HG02981 (cell line): ENCODE measurements around the gene NMRK2.

ENCODE experiments used
- ATAC-seq: cut with Tn5 transposase; IDR thresholded peaks from one replicate; pipeline ENCODE4 v1.9.1; 2021; ENCODE audit warnings: mild to moderate bottlenecking, moderate library complexity; ENCODE audit not compliant: unreplicated experiment

The NMRK2 gene

DNA sequence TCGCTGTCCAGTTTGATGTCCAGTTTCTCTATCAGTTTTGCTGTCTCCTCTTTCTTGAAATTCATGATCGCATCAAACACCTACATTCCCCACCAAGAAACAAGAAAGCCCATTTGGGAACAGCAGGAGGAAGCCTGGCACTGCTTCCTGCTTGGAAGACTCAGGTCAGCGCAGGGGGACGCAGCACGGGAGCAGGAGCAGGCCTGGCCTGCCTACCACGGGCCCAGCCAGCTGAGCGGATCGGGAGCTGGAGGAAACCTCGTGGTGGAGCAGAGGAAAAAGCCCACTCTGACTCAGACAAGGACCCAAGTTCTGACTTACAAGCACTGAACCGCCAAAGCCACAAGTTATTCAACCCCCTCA, 48.5 kb downstream of the NMRK2 start:
- ATAC-seq: no peak

DNA sequence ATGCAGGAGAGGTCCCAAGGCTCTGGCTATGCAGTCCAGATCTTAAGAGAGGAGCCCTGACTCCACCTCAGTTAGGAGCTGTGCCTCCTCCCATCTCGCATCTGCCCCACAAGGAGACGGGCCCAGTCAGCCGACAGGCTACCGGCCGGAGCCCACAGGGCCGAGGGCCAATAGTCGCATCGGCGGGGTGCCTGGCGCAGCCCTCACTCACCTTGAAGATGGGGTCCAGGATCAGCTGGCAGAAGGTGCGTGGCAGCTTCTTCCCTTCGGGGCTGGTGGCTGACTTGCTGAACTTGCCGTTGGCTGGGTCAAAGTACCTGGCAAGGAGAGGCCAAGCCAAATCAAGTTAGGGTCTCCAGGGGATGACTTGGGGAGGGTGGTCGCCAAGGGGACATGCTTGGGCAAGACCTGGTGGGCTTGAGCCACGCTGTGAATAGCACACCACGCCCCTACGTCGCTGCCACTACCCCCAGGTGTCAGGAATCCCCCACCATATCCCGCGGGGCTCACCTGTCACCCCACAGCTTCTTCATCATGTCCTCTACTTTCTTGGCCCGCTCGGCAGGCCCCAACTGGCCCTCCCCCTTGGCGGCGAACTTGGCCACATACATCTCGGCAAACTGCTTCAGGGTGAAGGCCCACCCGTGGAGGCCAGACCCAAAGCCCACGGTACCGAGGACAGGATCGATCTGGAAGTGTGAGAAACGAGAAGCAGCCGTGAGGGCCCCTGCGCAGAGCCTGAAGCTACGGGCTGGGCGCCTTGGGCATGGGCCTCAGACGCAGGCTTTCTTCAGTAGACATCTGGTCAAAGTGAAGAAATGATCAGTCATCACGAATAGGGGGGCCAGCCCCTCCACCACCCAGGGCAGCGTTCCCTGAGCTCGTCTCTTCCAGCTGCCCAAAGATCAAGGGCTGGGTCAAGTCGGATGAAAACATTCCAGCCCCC, 49.1 kb downstream of the NMRK2 start:
- no peak for ATAC-seq

DNA sequence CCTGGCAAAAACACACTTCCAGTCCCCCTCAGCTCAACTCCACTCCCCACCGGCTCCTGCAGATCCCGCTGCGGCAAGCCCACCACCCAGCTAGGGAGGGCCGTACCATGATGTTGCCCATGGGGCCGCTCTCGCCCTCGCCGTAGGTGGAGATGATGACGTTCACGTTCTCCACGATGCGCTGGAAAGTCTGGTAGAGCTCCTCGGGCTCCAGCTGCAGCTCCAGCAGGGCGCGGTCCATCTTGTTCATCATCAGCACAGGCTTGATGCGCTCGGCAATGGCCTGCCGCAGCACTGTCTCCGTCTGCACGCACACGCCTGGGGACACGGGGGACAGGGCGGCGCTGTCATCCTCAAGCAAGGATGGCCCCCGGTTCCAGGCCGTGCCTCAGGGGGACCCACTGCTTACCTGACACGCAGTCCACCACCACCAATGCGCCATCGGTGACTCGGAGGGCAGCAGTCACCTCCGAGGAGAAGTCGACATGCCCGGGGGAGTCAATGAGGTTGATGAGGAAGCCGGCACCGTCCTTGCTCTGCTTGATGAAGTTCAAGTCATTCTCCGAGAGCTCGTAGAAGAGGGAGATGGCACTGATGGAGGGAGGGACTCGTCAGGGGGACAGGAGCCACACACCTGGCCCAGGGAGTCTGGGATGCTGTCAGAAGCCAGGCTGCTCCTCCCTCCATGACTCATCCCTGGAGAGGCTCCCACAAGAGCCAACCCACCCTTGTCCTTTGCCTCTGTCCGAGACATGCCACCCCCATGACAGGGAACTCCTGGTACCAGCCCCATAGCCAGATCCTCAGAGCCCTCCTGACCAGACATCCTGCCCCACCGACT, 50.1 kb downstream of the NMRK2 start:
- ATAC-seq: no peak

DNA sequence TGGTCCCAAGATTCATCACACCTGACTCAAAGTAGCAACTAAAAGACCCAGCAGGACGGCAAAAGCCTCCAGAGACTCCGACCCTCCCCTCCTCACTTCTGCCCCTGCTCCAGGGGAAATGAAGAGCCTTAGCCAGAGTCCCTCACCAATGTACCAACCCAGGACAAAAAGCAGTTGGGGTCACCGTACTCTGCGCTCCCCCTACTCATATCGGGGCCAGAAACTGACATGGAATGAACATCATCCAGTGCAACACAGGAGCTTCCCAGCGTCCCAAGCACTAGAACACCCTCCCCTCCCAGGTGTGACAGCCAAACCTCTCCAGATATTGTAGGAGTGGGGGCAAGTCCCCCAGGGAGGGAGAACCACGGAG, 50.7 kb downstream of the NMRK2 start:
- ATAC-seq: no peak

GRCh38 chr19:3983936-3984583, 51.2 kb downstream of the NMRK2 start:
- no peak for ATAC-seq

DNA sequence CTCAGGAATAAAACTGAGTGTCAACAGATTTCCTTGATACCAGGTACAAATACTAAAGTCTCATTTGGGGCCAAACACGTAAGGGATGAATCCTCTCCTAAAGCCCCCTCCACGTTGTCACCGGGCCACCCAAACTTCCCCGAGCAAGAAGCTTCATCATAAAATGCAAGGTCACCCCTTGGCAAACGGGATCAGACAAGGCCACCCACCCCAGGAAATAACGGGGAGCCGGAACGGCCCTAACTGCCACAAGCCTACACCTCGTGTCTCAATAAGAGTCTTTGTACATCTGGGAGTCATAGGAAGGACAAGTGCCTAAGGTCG, 51.7 kb downstream of the NMRK2 start:
- no peak for ATAC-seq

DNA sequence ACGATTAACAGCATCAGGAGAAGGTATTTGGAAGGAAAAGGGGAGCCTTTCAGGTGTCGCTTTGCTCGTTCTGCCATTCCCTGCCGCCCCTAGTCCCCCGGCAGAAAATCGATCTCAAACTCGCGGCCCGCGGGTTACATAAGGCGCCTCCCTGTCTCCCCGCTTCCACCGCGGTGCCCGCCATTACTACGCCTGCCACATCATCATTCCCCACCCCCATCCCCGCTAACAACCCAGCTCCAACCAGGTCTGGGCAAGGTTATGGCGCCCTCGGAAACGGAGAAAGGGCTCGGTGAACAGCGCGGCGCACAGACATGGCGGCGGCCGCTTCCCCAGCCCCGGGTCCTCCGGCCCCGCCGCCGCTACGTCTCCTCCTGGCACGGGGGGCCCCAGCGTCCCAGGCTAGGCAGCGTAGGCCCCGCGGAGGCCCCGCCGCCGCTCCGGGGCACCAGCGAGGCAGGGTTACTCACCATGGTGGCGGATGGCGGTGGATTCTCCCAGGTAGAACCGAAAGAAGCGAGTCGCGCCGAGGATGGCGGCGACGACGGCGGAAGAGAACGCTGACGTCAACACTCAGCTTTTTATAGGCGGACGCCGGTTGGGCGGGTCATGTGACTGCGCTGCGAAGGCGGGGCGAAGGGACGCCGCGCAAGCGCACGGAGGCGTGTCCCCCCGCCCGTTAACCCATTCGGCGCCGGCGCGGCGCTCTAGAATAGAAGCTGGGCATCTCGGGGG, 52.2 kb downstream of the NMRK2 start, which contains the start of gene EEF2:
Gene EEF2 (minus strand): TSS at position 556 of the 735 bp plus-strand sequence. CDS start 83 bp downstream, at position 473.
- ATAC-seq: peak; percentile 52

DNA sequence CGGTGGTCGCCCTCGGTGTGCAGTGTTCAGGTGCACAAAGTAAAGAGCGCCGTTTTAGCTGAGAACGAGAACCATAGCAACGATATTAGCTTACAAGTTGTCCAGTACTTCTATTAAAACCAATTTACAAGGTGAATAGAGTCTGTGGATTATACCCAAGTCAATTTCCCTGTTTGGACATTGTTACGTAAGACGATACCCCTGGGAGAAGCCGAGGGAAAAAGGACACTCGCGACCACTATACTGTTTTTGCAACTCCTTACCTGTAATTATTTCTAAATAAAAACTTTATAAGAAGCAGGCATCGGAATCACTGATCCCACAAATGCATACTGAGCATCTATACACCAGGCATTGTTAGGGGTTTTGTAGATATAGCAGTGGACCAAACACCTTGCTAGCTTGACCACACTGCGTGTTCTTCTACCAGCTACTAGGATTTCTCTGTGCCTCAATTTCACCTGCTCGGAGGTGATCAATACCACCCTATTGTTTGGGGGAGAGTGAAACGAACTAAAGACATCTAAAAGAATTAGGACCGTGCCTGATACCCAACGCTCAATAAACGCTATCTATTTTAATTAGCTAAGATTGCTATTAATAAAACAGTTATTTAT, 52.9 kb downstream of the NMRK2 start:
- ATAC-seq: no peak

GRCh38 chr19:3986260-3987041, 53.6 kb downstream of the NMRK2 start:
- no peak for ATAC-seq

DNA sequence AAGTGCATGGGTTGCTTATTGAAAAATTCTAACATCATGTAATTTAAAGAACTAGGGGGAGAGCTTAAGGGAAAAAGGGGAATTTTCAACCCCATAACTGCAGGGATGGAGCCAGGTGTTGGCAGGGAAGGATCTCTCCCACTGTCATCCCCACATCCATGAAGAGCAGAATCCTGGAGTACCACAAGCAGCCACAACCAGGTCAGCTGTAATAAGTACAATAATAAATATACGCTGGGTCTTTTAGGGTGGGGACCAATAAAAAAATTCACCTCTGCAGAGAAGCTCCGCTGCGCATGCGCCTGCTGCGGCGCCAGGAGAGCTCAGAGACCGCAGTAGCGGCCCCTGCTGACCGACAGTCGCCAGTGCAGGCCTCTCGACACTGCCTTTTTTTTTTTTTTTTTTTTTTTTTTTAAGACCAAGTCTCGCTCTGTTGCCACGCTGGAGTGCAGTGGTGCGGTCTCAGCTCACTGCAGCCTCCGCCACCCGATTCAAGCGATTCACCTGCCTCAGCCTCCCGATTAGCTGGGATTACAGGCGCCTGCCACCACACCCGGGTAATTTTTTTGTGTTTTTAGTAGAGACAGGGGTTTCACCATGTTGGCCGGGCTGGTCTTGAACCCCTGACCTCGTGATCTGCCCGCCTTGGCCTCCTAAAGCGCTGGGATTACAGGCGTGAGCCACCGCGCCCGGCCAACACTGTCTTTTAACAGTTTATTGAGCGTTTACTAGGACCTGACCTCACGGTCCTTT, 54.9 kb downstream of the NMRK2 start:
- ATAC-seq: no peak

DNA sequence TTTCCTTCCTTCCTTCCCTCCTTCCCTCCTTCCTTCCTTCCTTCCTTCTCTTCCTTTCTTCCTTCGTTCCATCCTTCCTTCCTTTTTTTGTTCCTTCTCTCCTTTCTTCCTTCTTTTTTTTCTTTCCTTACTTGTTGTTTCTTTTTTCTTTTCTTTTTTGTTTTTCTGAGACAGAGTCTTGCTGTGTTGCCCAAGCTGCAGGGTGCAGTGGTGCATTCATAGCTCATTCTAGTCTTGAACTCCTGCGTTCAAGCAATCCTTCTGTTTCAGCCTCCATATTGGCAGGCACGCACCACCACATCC, 57.9 kb downstream of the NMRK2 start:
- no peak for ATAC-seq
